Neutrophil (primary cell): Measurements from ENCODE around the gene CDK19.

Experiments used
- H3K27ac ChIP-seq: fragments of 200-600 bp; sonication (generic); 2 replicates; pipeline ENCODE4 v1.5.1; 2016; ENCODE audit warnings: mild to moderate bottlenecking, moderate library complexity
- H3K27me3 ChIP-seq: fragments of 200-600 bp; sonication (generic); 2 replicates; pipeline ENCODE4 v1.6.0; 2016; ENCODE audit warnings: mild to moderate bottlenecking
- H3K36me3 ChIP-seq: fragments of 200-600 bp; sonication (generic); 2 replicates; pipeline ENCODE4 v1.5.1; 2017
- H3K4me1 ChIP-seq, 2 experiments: fragments of 200-600 bp in 1 of 2; sonication (generic) in 1 of 2; 1 replicate in 1 of 2; 2 replicates in 1 of 2; pipeline versions ENCODE4 v1.5.1 to v1.6.1; 2013 to 2016; ENCODE audit warnings: low read depth in 1 of 2, low read length in 1 of 2, mild to moderate bottlenecking in 1 of 2, moderate library complexity in 1 of 2; ENCODE audit not compliant: control insufficient read depth in 1 of 2, insufficient read depth in 1 of 2
- H3K4me3 ChIP-seq, 2 experiments: fragments of 200-600 bp in 1 of 2; sonication (generic) in 1 of 2; 1 replicate in 1 of 2; 2 replicates in 1 of 2; pipeline ENCODE4 v1.5.1; 2013 to 2016; ENCODE audit warnings: low read depth in 1 of 2, low read length in 1 of 2, mild to moderate bottlenecking in 1 of 2, moderate library complexity in 1 of 2
- H3K9me3 ChIP-seq: fragments of 200-600 bp; sonication (generic); 2 replicates; pipeline ENCODE4 v1.5.1; 2016
- CTCF ChIP-seq: fragments of 200-600 bp; sonication (generic); IDR thresholded peaks from 2 replicates; pipeline ENCODE4 v1.5.1; 2016; ENCODE audit warnings: antibody characterized with exemption

CDK19 gene

GRCh38 chr6:110710115-110710514, 105.2 kb downstream of the CDK19 start:
- peak overlapping the region; percentile 48 for H3K27ac ChIP-seq
- H3K4me1 ChIP-seq: peaks cover 34 to 41% of the 10 kb centered on the region in 2 experiments
- TF ChIP-seq CTCF: no peak
- no peaks in the 10 kb centered on the region for H3K9me3 ChIP-seq
- H3K4me3 ChIP-seq: no peak overlapping the region
- H3K36me3 ChIP-seq: no peaks in the 10 kb centered on the region
- H3K27me3 ChIP-seq: no peaks in the 10 kb centered on the region

GRCh38 chr6:110708295-110708950, 106.8 kb downstream of the CDK19 start:
- no peak for TF ChIP-seq CTCF

GRCh38 chr6:110705543-110705942, 109.7 kb downstream of the CDK19 start:
- no peaks in the 10 kb centered on the region for H3K27me3 ChIP-seq
- peaks cover 52 to 64% of the 10 kb centered on the region in 2 experiments for H3K4me1 ChIP-seq
- no peaks in the 10 kb centered on the region for H3K9me3 ChIP-seq
- H3K4me3 ChIP-seq: no peak overlapping the region
- no peaks in the 10 kb centered on the region for H3K36me3 ChIP-seq
- no peak for TF ChIP-seq CTCF
- peak overlapping the region; percentile 86 for H3K27ac ChIP-seq

More at GRCh38 chr6:110708295-110708950, 106.8 kb downstream of the CDK19 start:
- peak overlapping the region; percentile 7 to 43 for H3K4me3 ChIP-seq
- no peaks in the 10 kb centered on the region for H3K27me3 ChIP-seq
- peaks cover 50 to 58% of the 10 kb centered on the region in 2 experiments for H3K4me1 ChIP-seq
- no peaks in the 10 kb centered on the region for H3K36me3 ChIP-seq
- no peaks in the 10 kb centered on the region for H3K9me3 ChIP-seq
- peak overlapping the region; percentile 86 for H3K27ac ChIP-seq

- peaks cover 52 to 63% of the 10 kb centered on the region in 2 experiments for H3K4me1 ChIP-seq
- H3K27ac ChIP-seq: peak overlapping the region; percentile 68
- H3K4me3 ChIP-seq: peak overlapping the region in 1 of 2 experiments; percentile 32
- H3K36me3 ChIP-seq: no peaks in the 10 kb centered on the region
- no peaks in the 10 kb centered on the region for H3K27me3 ChIP-seq
- H3K9me3 ChIP-seq: no peaks in the 10 kb centered on the region
- no peak for TF ChIP-seq CTCF
Observed at GRCh38 chr6:110703906-110704594, 111.2 kb downstream of the CDK19 start.

- peak overlapping the region in 1 of 2 experiments; percentile 32 for H3K4me3 ChIP-seq
- peaks cover 46 to 55% of the 10 kb centered on the region in 2 experiments for H3K4me1 ChIP-seq
- no peaks in the 10 kb centered on the region for H3K36me3 ChIP-seq
- TF ChIP-seq CTCF: no peak
- H3K9me3 ChIP-seq: no peaks in the 10 kb centered on the region
- no peaks in the 10 kb centered on the region for H3K27me3 ChIP-seq
- H3K27ac ChIP-seq: peak overlapping the region; percentile 68
Observed at GRCh38 chr6:110703010-110703905, 112.0 kb downstream of the CDK19 start.
